HepG2 (cell line): Measurements from ENCODE around the gene POLL. TPM values are rescaled to one million over a fixed set of nuclear protein-coding genes. Genes with fewer than 3 reads are reported as not detected.

Experiments used
- ATAC-seq: fragments of 200-7000 bp; cut with Tn5 transposase; 3 replicates; pipeline ENCODE4 v1.9.1; 2020; ENCODE audit warnings: mild to moderate bottlenecking, moderate library complexity
- BruUV-seq: library from RNA; stranded (reverse); fragments of 400-500 nt; replicated peaks from 2 replicates; lab custom pipeline; 2021; lab: Mats Ljungman, UMichigan
- CTCF ChIA-PET: fragments of 300-600 bp; formaldehyde crosslinking; extraction: SDS; loops from one replicate; lab custom pipeline; 2021; ENCODE audit warnings: low total read pairs, inconsistent platforms, low intra/inter-chr PET ratio; lab: Yijun Ruan, JAX
- POLR2A ChIA-PET: fragments of 350-600 bp; sonication (Branson Sonifier 250); formaldehyde crosslinking; loops from one replicate; lab custom pipeline; 2020; ENCODE audit warnings: antibody characterized with exemption, inconsistent platforms; lab: Yijun Ruan, JAX
- DNase-seq: peaks from one replicate; pipeline ENCODE4 v3.0.0-alpha.2; 2015; ENCODE audit warnings: low spot score
- FAIRE-seq: peaks from 3 replicates; lab custom pipeline; 2011; peaks lifted over from hg19 to GRCh38; lab: Jason Lieb, UNC
- H2AFZ ChIP-seq: one replicate; pipeline ENCODE4 v1.6.1; 2011; ENCODE audit warnings: low read length, inconsistent platforms
- H3K27ac ChIP-seq: fragments of 300-600 bp; 3 replicates; pipeline ENCODE4 v1.8.0; 2011; ENCODE audit warnings: mixed run types, mild to moderate bottlenecking, mixed read lengths, low read length, inconsistent platforms; ENCODE audit not compliant: insufficient read depth; ENCODE audit errors: extremely low read length
- H3K27me3 ChIP-seq, 2 experiments: fragments of 200-600 bp in 1 of 2; 2 replicates in 1 of 2; 3 replicates in 1 of 2; pipeline versions ENCODE4 v1.6.0 to v1.8.0; 2011; ENCODE audit warnings: low read length in 2 of 2, mild to moderate bottlenecking in 2 of 2, moderate library complexity in 2 of 2, inconsistent platforms in 1 of 2; ENCODE audit not compliant: insufficient read depth in 2 of 2, control insufficient read depth in 1 of 2
- H3K36me3 ChIP-seq, 2 experiments: fragments of 200-600 bp in 1 of 2; replicated peaks in 1 of 2; 2 replicates in 1 of 2; 3 replicates in 1 of 2; pipeline versions ENCODE4 v1.5.1 to v1.8.0; 2011; ENCODE audit warnings: low read length in 2 of 2, inconsistent platforms in 1 of 2; ENCODE audit not compliant: insufficient read depth in 2 of 2, control insufficient read depth in 1 of 2
- H3K4me1 ChIP-seq: 2 replicates; pipeline ENCODE4 v1.5.1; 2012; ENCODE audit warnings: low read length, inconsistent platforms; ENCODE audit not compliant: insufficient read depth
- H3K4me2 ChIP-seq: 2 replicates; pipeline ENCODE4 v1.6.0; 2011; ENCODE audit warnings: low read depth, low read length, inconsistent platforms
- H3K4me3 ChIP-seq, 3 experiments: fragments of 200-600 bp in 1 of 3; sonication (generic), shearing (Covaris generic) in 1 of 3; replicated peaks in 1 of 3; 2 replicates each; pipeline ENCODE4 v1.5.1; 2011 to 2016; ENCODE audit warnings: low read length in 3 of 3, inconsistent platforms in 2 of 3, low read depth in 2 of 3, mild to moderate bottlenecking in 2 of 3, control low read depth in 1 of 3, mixed read lengths in 1 of 3; ENCODE audit not compliant: insufficient read depth in 1 of 3
- H3K79me2 ChIP-seq: one replicate; pipeline ENCODE4 v1.6.1; 2011; ENCODE audit warnings: low read length, inconsistent platforms; ENCODE audit not compliant: insufficient read depth
- H3K9ac ChIP-seq: 2 replicates; pipeline ENCODE4 v1.6.0; 2011; ENCODE audit warnings: mild to moderate bottlenecking, low read depth, low read length, inconsistent platforms; ENCODE audit not compliant: insufficient read depth
- H3K9me3 ChIP-seq: 2 replicates; pipeline ENCODE4 v1.5.1; 2012; ENCODE audit warnings: mild to moderate bottlenecking, low read length
- H4K20me1 ChIP-seq: 2 replicates; pipeline ENCODE4 v1.6.0; 2011; ENCODE audit warnings: inconsistent platforms, mild to moderate bottlenecking, low read length, moderate library complexity; ENCODE audit not compliant: insufficient read depth
- MAZ ChIP-seq, 2 experiments: sonication (generic) in 1 of 2; formaldehyde crosslinking in 1 of 2; IDR thresholded peaks; 2 replicates each; pipeline versions ENCODE4 v1.5.0 to v1.6.1; 2012 to 2020; ENCODE audit warnings: low read depth in 2 of 2, mild to moderate bottlenecking in 2 of 2, borderline replicate concordance in 1 of 2, improper control_type of control experiment in 1 of 2, low read length in 1 of 2, missing genetic modification reagents in 1 of 2, moderate library complexity in 1 of 2
- NFYC ChIP-seq: IDR thresholded peaks from 2 replicates; pipeline ENCODE4 v1.6.1; 2016; ENCODE audit warnings: missing genetic modification reagents, missing compliant biosample characterization
- PCBP1 ChIP-seq: fragments of 200-400 bp; formaldehyde crosslinking; IDR thresholded peaks from 2 replicates; pipeline ENCODE4 v1.6.1; 2017; ENCODE audit warnings: mild to moderate bottlenecking, low read depth, low read length, borderline replicate concordance
- SIN3B ChIP-seq: fragments of 150-350 bp; IDR thresholded peaks from 2 replicates; pipeline ENCODE4 v1.6.1; 2014; ENCODE audit warnings: low read length
- SMAD9 ChIP-seq: sonication (generic); formaldehyde crosslinking; IDR thresholded peaks from 2 replicates; pipeline ENCODE4 v1.5.1; 2020; ENCODE audit warnings: mild to moderate bottlenecking, missing genetic modification reagents
- SOX6 ChIP-seq, 2 experiments: fragments of 450-650 bp in 1 of 2; sonication (generic) in 1 of 2; formaldehyde crosslinking in 1 of 2; IDR thresholded peaks; 2 replicates each; pipeline versions ENCODE4 v1.4.0 to v1.6.1; 2017 to 2020; ENCODE audit warnings: antibody characterized with exemption in 1 of 2, mild to moderate bottlenecking in 1 of 2, missing genetic modification reagents in 1 of 2
- SP4 ChIP-seq: sonication (generic); formaldehyde crosslinking; IDR thresholded peaks from 2 replicates; pipeline ENCODE4 v1.8.1; 2023; ENCODE audit warnings: mild to moderate bottlenecking, missing genetic modification reagents
- SRSF4 ChIP-seq: fragments of 200-400 bp; formaldehyde crosslinking; IDR thresholded peaks from one replicate; pipeline ENCODE4 v1.6.1; 2018; ENCODE audit warnings: mild to moderate bottlenecking, low read depth, low read length, moderate library complexity; ENCODE audit not compliant: poor library complexity, severe bottlenecking
- TARDBP ChIP-seq: sonication (generic); formaldehyde crosslinking; IDR thresholded peaks from 2 replicates; pipeline ENCODE4 v1.8.0; 2022; ENCODE audit warnings: mild to moderate bottlenecking, missing genetic modification reagents
- TEAD3 ChIP-seq: optimal IDR thresholded peaks from 2 replicates; pipeline ENCODE3; 2016; ENCODE audit warnings: borderline replicate concordance
- ZNF136 ChIP-seq: sonication (generic); formaldehyde crosslinking; IDR thresholded peaks from 2 replicates; pipeline ENCODE4 v1.8.1; 2022; ENCODE audit warnings: low read depth, mild to moderate bottlenecking, moderate library complexity, missing genetic modification reagents
- ZNF775 ChIP-seq: sonication (generic); formaldehyde crosslinking; IDR thresholded peaks from 2 replicates; pipeline ENCODE4 v1.4.0; 2020; ENCODE audit warnings: missing genetic modification reagents, mild to moderate bottlenecking, moderate library complexity, borderline replicate concordance
- WGBS: methylation state at CpG from one replicate; pipeline ENCODE4 v1.1.6; 2017; ENCODE audit warnings: low lambda C conversion rate; 5-methylcytosine and 5-hydroxymethylcytosine counted together
- in situ Hi-C: cut with HindIII; loops from 2 replicates; pipeline ENCODE4 v1.10.0; 2017; ENCODE audit warnings: low pct_unique_long_range_greater_than_20kb; ENCODE audit not compliant: extremely low pct_ligation_motif_present
- intact Hi-C: fragments of 100-400 bp; cut with micrococcal nuclease; formaldehyde crosslinking; loops from one replicate; pipeline ENCODE4 v1.10.0; 2022; ENCODE audit not compliant: unreplicated experiment
- polyA plus RNA-seq, 8 experiments: library from polyadenylated mRNA; depleted of rRNA in 3 of 8; stranded (reverse) in 7 of 8; unstranded in 1 of 8; fragments of >200 nt; fragmentation: Illumina TruSeq in 4 of 8; extraction: Trizol in 4 of 8; gene quantifications; 2 replicates each; pipeline versions ENCODE4 v1.2.1 to v1.2.3, GENCODE V29; 2011 to 2016; ENCODE audit warnings: low read depth in 4 of 8, missing spikeins in 1 of 8, mixed read lengths in 1 of 8; ENCODE audit not compliant: insufficient read depth in 1 of 8
- total RNA-seq, 5 experiments: library from RNA; depleted of rRNA; stranded (reverse); fragments of >200 nt; fragmentation: Illumina TruSeq; extraction: Trizol; gene quantifications; 2 replicates each; pipeline ENCODE4 v1.2.3, GENCODE V29; 2016; ENCODE audit warnings: low read depth in 1 of 5
- TF ChIP-seq, protein P1 (sequence below), 2 experiments: fragments of 450-650 bp in 1 of 2; sonication (generic) in 1 of 2; formaldehyde crosslinking; IDR thresholded peaks; 2 replicates each; pipeline versions ENCODE4 v1.5.0 to v1.8.0; 2020 to 2022; ENCODE audit warnings: mild to moderate bottlenecking in 1 of 2, missing genetic modification reagents in 1 of 2
- TF ChIP-seq, protein P2 (sequence below): sonication (generic); formaldehyde crosslinking; IDR thresholded peaks from 2 replicates; pipeline ENCODE4 v1.5.1; 2020; ENCODE audit warnings: missing genetic modification reagents, mild to moderate bottlenecking, borderline replicate concordance
- TF ChIP-seq, protein P3 (sequence below): sonication (generic); formaldehyde crosslinking; IDR thresholded peaks from 2 replicates; pipeline ENCODE4 v1.4.0; 2020; ENCODE audit warnings: missing genetic modification reagents, borderline replicate concordance

Gene POLL
- total and polyA plus RNA-seq, 2 of the 13 experiments (the other 11 are each of a cell fraction or from before 2014, with no cell fraction given) = 13.8 to 19.1 TPM

DNA sequence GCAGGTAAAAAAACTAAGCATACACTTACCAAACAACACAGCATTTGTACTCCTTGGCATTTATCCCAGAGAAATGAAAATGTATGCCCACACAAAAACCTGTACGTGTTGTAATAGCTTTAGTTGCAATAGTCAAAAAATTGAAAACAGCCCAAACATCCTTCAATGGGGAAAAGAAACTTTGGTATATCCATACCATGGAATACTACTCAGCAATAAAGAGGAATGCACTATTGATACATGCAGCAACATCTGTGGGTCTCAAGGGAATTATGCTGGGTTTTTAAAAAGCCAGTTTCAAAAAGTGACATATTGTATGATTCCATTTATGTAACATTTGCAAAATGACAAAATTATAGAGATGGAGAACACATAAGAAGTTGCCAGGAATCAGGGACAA is 35.5 kb upstream of the POLL start (continued):
- TF ChIP-seq, protein P1, sequence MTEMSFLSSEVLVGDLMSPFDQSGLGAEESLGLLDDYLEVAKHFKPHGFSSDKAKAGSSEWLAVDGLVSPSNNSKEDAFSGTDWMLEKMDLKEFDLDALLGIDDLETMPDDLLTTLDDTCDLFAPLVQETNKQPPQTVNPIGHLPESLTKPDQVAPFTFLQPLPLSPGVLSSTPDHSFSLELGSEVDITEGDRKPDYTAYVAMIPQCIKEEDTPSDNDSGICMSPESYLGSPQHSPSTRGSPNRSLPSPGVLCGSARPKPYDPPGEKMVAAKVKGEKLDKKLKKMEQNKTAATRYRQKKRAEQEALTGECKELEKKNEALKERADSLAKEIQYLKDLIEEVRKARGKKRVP (CRISPR knock-in tag; IDR thresholded peaks at IDR 0.05) = no peak
- TF ChIP-seq SOX6 (IDR thresholded peaks at IDR 0.05) (no peak), SOX6 (CRISPR knock-in tag; IDR thresholded peaks at IDR 0.05) (no peak), SMAD9 (CRISPR knock-in tag) (no peak), PCBP1 (no peak), SRSF4 (no peak)
- TF ChIP-seq, protein P2, sequence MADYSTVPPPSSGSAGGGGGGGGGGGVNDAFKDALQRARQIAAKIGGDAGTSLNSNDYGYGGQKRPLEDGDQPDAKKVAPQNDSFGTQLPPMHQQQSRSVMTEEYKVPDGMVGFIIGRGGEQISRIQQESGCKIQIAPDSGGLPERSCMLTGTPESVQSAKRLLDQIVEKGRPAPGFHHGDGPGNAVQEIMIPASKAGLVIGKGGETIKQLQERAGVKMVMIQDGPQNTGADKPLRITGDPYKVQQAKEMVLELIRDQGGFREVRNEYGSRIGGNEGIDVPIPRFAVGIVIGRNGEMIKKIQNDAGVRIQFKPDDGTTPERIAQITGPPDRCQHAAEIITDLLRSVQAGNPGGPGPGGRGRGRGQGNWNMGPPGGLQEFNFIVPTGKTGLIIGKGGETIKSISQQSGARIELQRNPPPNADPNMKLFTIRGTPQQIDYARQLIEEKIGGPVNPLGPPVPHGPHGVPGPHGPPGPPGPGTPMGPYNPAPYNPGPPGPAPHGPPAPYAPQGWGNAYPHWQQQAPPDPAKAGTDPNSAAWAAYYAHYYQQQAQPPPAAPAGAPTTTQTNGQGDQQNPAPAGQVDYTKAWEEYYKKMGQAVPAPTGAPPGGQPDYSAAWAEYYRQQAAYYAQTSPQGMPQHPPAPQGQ (CRISPR knock-in tag) = no peak

DNA sequence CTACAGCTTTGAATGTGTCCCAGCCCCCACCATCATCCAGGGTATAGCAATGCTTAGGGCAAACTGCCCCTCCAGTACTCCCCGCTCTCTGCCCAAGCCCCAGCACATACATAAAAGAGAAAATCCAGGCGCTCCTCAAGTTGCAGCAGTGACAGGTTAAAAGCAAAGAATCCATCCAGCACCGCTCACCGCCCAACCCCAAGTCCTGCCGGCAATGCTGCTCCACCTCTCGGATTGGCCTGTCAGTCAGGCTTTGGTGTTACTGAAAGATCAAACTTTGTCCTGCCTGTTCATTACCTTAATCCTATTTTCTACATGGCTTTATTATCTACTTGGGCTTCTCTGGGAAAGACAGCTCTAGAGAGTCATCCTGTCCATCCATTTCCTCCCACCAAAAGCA is 31.9 kb upstream of the POLL start:
- no peak for DNase-seq
- Histone ChIP-seq H3K36me3 (peaks cover 3 to 15% of the 10 kb centered on the region in 2 experiments; a peak in 3 of 5 replicates), H3K4me1 (no peaks in the 10 kb centered on the region), H3K4me3 (no peak overlapping the region), H3K9ac (no peak overlapping the region), H3K79me2 (no peaks in the 10 kb centered on the region), H2AFZ (no peak overlapping the region), H3K27ac (no peak overlapping the region), H3K27me3 (no peaks in the 10 kb centered on the region), H4K20me1 (no peaks in the 10 kb centered on the region), H3K9me3 (no peaks in the 10 kb centered on the region), H3K4me2 (no peak overlapping the region)
- FAIRE-seq = no peak
- in situ Hi-C loops = no loop called here
- no peak for ATAC-seq
- 95% methylated on average over 6 of the region's 6 CpGs for WGBS
- POLR2A ChIA-PET = no interaction called here
- intact Hi-C loops = no loop called here
- BruUV-seq = no TSS peak
- CTCF ChIA-PET = no interaction called here
- TF ChIP-seq NFYC (CRISPR knock-in tag) = no peak
- no peak for TF ChIP-seq ZNF136 (CRISPR knock-in tag)
- TF ChIP-seq TEAD3 (CRISPR knock-in tag) = no peak
- no peak for TF ChIP-seq SP4 (CRISPR knock-in tag)
- TF ChIP-seq SIN3B = no peak
- TF ChIP-seq ZNF775 (CRISPR knock-in tag) = no peak
- TF ChIP-seq TARDBP (CRISPR knock-in tag) = no peak
- TF ChIP-seq, protein P3, sequence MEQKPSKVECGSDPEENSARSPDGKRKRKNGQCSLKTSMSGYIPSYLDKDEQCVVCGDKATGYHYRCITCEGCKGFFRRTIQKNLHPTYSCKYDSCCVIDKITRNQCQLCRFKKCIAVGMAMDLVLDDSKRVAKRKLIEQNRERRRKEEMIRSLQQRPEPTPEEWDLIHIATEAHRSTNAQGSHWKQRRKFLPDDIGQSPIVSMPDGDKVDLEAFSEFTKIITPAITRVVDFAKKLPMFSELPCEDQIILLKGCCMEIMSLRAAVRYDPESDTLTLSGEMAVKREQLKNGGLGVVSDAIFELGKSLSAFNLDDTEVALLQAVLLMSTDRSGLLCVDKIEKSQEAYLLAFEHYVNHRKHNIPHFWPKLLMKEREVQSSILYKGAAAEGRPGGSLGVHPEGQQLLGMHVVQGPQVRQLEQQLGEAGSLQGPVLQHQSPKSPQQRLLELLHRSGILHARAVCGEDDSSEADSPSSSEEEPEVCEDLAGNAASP = no peak
- TF ChIP-seq MAZ (IDR thresholded peaks at IDR 0.05; ENCODE audit: borderline replicate concordance, low read depth, low read length) = no peak
- no peak for TF ChIP-seq MAZ (CRISPR knock-in tag; IDR thresholded peaks at IDR 0.05; ENCODE audit: low read depth)
